Sigmoid colon (tissue), 4 donors: ENCODE results near the gene UCHL3.

Source experiments
- CTCF ChIP-seq, 4 experiments: fragments of 450-650 bp in 3 of 4; fragments of 200-600 bp in 1 of 4; IDR thresholded peaks; one replicate each; pipeline ENCODE4 v1.5.1; 2016 to 2019; ENCODE audit warnings: antibody characterized with exemption in 4 of 4, mild to moderate bottlenecking in 3 of 4, moderate library complexity in 2 of 4
- EP300 ChIP-seq, 4 donors: sonication (generic); formaldehyde crosslinking; IDR thresholded peaks; one replicate each; pipeline ENCODE4 v1.6.1; 2017; ENCODE audit warnings: antibody characterized with exemption in 4 of 4

DNA sequence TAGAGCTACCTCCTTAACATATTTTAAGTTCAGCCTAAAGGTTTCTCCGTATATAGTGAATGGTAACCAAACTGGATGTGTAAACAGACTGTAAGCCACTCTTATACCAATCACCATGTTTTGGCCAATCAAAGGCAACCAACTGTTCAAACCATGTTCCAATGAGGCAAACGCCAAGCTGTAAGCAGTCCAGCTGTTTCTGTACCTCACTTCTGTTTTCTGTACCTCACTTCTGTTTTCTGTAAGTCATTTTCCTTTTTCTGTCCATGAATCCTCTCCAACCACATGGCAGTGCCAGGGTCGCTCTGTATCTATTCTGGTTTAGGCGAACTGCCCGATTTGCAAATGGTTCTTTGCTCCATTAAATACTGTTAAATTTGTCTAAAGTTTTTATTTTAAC, 36.3 kb upstream of the UCHL3 start:
- no peak for TF ChIP-seq CTCF (IDR thresholded peaks at IDR 0.05)
- no peak for TF ChIP-seq EP300 (IDR thresholded peaks at IDR 0.05)
